HG02981 (cell line): Measurements from ENCODE around the gene DHRS2.
"Not testable (repeated sequence)": the region's sequence is repeated elsewhere in the genome, so short reads cannot be mapped to it uniquely, and the experiment has no call there.

Experiments
- ATAC-seq: cut with Tn5 transposase; IDR thresholded peaks from one replicate; pipeline ENCODE4 v1.9.1; 2021; ENCODE audit warnings: mild to moderate bottlenecking, moderate library complexity; ENCODE audit not compliant: unreplicated experiment

Gene DHRS2

GRCh38 chr14:23636317-23637211 lies at the start of gene DHRS2:
TSS of gene DHRS2 (plus strand) at chr14:23636364. CDS start at chr14:23638865, 2,501 bp downstream.
- no peak for ATAC-seq

- peak; percentile 92 for ATAC-seq
These were observed 47.1 kb upstream of the DHRS2 start for GRCh38 chr14:23588884-23589598.

- no peak for ATAC-seq
These were observed 46.6 kb upstream of the DHRS2 start for GRCh38 chr14:23589606-23590005.

- ATAC-seq, result no peak
These were observed 46.0 kb upstream of the DHRS2 start for GRCh38 chr14:23590198-23590597.

- not testable (repeated sequence) for ATAC-seq
These were observed 42.0 kb upstream of the DHRS2 start for GRCh38 chr14:23594191-23594590.

- no peak for ATAC-seq
These were observed 35.8 kb upstream of the DHRS2 start for GRCh38 chr14:23600322-23600707.

GRCh38 chr14:23600806-23601205 lies 35.4 kb upstream of the DHRS2 start:
- ATAC-seq, result no peak

- ATAC-seq, result no peak
These were observed 34.7 kb upstream of the DHRS2 start for GRCh38 chr14:23601424-23601823.

- no peak for ATAC-seq
These were observed 34.4 kb upstream of the DHRS2 start for GRCh38 chr14:23601845-23602180.

- no peak for ATAC-seq
These were observed 33.7 kb upstream of the DHRS2 start for GRCh38 chr14:23602181-23603095.

GRCh38 chr14:23603103-23603502 lies 33.1 kb upstream of the DHRS2 start:
- no peak for ATAC-seq

GRCh38 chr14:23604148-23604547 lies 32.0 kb upstream of the DHRS2 start:
- no peak for ATAC-seq

GRCh38 chr14:23604675-23605170 lies 31.4 kb upstream of the DHRS2 start:
- no peak for ATAC-seq

GRCh38 chr14:23605931-23606585 lies 30.1 kb upstream of the DHRS2 start:
- peak; percentile 78 for ATAC-seq

- ATAC-seq, result no peak
These were observed 27.7 kb upstream of the DHRS2 start for GRCh38 chr14:23608454-23608853.

GRCh38 chr14:23609001-23609400 lies 27.2 kb upstream of the DHRS2 start:
- ATAC-seq, result no peak

GRCh38 chr14:23609411-23610089 lies 26.6 kb upstream of the DHRS2 start:
- not testable (repeated sequence) for ATAC-seq

- ATAC-seq, result no peak
These were observed 25.9 kb upstream of the DHRS2 start for GRCh38 chr14:23610090-23610814.

- no peak for ATAC-seq
These were observed 25.3 kb upstream of the DHRS2 start for GRCh38 chr14:23610815-23611289.
